HG02938 (cell line): ENCODE data around the gene CNEP1R1.

Experiments used
- ATAC-seq: cut with Tn5 transposase; IDR thresholded peaks from one replicate; pipeline ENCODE4 v1.9.1; 2021; ENCODE audit warnings: mild to moderate bottlenecking, moderate library complexity; ENCODE audit not compliant: unreplicated experiment

Gene CNEP1R1

DNA sequence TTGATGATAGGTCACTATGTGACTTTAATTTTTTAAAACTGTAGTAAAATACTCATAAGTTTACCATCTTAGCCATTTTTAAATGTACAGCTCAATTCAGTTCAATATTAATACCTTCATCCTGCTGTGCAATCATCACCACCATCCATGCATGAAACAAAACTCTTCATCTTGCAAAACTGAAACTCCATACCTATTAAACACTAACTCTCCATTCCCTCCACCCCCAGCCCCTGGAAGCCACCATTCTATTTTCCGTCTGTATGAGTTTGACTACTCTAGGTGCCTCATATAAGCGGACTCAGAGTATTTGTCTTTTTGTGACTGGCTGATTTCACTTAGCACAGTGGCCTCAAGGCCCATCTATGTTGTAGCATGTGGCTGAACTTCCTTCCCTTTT lies 9.4 kb upstream of the CNEP1R1 start:
- no peak for ATAC-seq

DNA sequence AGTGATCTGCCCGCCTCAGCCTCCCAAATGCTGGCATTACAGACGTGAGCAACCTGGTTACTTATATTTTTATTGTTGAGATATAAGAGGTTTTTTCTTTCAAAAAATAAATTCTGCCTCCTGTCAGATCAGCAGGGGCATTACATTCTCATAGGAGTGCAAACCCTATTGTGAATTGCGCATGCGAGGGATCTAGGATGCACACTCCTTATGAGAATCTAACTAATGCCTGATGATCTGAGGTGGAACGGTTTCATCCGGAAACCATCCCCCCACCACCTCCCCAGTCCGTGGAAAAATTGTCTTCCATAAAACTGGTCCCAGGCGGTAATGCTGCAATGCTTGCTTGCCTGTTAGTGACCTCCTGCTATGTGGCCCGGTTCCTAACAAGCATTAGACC lies 7.5 kb upstream of the CNEP1R1 start:
- ATAC-seq = no peak

DNA sequence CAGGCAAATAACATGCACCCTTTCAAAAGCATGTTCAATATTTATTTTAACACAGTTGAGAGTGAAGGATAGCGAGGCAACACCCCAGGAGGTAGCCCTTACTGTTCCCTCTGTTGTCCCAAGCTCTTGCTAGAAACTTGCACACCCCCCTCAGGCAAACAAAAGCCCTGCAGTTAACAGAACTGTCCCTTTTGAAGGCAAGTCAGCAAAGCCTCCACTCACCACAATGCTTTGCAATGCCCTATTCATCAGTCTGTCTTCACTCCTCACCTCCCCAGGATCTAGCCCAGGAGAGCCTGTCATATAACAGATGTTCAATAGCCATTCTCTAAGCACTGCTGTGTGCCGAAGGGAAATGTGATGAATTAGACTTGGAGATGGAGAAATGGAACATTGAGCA lies 3.5 kb upstream of the CNEP1R1 start:
- ATAC-seq = no peak

DNA sequence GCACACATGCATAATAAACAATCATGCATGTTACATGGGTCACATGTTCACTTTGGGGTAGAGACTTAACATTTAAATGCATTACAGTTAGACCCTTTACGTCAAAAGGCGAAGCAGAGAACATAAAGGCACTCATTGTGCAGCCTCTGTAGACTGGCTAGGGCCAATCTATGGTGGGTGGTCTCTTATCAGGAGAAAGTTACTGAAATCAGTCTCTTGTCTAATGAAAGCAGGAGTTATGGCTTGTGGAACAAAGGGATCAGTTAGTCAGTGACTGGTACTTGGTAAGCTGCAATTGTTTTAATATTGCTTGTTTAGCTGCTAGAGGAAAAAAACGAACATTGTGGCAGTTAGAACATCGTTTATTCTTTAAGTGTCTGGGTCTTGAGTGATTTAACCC lies 1.4 kb upstream of the CNEP1R1 start:
- no peak for ATAC-seq

DNA sequence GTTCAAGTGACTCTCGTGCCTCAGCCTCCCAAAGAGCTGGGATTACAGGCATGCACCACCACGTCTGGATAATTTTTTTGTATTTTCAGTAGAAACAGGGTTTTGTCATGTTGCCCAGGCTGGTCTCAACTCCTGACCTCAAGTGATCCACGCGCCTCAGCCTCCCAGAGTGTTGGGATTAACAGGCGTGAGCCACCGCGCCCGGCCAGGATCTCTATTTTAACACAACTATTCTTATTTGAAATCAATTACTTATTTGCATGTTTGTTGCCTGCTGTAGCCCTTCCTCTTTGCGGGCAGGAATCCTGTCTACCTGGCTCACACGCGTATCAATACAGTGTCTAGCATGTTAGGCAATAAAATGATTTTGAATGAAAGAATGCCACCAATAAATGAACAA lies 818 bp upstream of the CNEP1R1 start:
- ATAC-seq = no peak

DNA sequence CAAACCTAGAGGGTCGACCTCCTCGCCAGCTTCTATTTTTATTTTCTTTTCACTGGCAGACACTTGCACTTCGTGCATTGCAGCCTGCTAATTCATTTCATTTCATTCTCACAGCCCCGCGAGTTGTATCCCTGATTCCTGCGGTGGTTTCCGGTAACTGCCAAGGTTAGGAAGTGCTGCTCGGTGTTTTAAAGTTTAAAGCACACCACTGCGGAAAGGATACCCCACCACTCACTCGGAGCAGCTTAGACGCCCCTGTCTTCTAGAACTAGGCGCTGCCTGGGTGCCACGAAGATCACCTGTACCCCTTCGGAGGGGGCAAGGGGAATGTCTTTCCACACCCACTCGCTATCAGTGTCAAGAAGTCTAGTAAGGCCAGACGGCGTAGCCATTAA lies 509 bp downstream of the CNEP1R1 start:
- ATAC-seq = no peak

DNA sequence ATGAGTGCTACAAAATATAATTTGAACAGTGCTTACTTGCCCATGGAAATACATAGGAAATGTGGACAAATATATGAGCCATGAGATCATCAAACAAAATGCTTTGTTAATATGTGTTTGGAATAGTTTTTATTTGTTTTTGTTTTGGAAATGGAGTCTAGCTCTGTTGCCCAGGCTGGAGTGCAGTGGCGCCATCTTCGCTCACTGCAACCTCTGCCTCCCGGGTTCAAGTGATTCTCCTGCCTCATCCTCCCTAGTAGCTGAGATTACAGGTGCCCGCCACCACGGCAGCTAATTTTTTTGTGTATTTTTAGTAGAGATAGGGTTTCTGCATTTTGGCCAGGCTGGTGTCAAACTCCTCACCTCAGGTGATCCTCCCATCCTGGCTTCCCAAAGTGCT lies 2.8 kb downstream of the CNEP1R1 start:
- no peak for ATAC-seq

DNA sequence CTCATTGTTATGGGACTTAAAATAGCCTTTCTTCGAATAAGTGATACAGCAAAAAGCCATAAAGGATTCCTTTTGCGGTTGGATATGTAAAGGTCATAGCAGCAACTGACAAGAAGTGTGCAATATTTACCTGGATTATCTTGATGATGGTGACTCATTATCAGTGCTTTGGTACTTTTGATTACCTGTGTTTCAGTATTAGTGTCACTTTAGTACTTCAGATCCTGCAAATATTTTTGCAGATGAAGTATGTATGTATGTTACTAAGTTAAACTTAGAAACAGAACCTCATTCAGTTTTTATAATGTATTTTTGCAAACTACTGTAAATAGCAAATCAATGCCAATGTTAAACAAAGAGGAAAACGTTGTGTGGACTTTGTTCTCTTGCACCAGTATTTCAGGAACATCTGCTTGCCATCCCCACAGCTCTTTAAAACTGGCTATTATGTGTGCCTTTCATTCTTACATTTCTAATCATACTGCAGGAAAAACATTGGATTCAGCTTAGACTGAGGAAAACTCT lies 10.5 kb downstream of the CNEP1R1 start:
- no peak for ATAC-seq

DNA sequence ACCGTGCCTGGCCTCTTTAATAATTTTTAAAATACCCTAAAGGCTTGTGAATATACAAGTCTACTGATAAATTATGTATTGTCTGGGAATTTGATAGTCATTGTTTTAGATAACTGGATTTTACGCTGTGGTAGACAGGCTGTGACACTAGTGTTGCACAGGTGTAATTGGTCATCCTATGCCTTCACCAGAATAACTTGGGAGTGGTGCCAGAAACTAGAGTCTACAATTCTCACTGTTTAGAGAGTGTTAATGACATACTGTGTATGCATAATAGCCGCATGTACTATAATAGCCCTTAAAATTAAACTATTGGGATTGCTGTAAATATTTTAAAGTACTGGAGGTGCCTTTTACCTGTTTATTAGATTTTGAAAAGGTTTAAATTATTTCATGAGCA lies 11.4 kb downstream of the CNEP1R1 start:
- no peak for ATAC-seq

DNA sequence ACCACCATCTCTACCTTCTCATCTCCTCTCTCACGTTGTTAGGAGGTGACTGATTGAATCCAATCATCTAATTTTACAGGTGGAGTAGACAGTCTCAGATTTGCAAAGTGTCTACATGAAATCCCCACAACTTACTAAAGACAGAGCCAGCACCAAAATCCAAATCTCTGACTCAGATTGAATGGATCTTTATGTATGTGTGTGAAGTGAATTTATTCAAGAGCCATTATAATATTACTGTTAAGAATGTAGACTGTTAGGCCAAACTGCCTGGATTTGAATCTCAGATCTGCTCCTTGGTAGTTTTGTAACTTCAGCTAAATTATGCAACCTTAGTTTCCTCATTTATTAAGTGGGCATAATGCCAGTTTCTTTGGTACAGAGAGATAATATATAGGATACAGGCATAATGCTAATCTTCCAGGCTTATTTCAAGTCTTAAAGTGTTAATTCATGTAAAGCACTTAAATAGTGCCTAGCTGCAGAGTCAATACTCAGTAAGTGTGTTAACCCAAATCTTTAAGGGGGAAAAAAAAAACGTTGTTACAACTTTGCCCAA lies 12.7 kb downstream of the CNEP1R1 start:
- ATAC-seq = no peak

DNA sequence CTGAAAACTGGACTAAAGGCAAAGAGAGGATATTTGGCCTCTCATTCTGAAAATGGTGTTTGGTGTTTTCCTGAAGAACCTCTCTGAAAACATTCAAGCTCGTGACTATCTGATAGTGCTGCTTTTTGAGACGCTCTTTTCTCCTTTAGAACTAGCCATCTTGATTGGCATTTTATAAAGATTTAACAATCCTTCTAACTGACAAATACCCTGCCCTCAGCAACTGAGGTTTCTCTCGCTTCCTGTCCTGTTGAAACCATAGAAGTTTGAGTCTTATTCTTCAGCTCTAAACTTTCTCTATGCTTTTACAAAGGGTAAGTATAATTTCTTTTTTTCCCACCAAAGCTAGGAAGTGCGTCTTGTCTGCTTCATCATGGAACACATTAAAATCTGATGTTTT lies 13.3 kb downstream of the CNEP1R1 start:
- ATAC-seq = no peak

DNA sequence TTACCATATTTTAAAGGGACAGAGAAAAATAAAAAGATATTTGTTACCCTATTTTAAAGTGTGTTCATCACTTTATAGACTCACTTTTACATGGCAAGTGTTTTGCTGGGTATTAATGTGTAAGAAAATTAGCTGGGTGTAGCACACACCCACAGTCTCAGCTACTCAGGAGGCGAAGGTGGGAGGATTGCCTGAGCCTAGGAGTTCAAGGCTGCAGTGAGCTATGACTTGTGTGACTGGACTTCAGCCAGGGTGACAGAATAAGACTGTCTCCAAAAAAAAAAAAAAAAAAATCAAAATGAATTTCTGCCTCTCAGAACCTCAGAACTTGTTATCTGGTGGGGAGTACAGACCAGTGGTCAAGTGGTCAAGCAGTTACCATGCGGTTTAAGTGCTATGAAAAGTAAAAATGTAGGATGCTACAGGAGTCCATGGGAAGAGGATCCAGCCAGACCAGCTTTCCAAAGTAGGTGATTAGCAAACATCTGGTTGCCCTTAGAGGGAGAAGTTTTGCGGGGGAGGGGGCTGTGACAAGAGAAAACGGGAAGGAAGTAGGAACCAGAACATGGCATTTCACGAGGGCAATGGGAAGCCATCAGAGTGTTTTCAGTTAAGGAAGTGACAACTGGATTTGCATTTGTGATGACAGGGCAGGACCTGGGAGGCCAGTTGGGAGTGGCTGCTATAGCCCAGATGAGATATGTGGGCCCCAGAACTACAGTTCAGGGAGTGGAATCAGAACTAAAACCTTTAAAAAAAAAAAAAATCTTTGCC lies 13.9 kb downstream of the CNEP1R1 start:
- no peak for ATAC-seq

DNA sequence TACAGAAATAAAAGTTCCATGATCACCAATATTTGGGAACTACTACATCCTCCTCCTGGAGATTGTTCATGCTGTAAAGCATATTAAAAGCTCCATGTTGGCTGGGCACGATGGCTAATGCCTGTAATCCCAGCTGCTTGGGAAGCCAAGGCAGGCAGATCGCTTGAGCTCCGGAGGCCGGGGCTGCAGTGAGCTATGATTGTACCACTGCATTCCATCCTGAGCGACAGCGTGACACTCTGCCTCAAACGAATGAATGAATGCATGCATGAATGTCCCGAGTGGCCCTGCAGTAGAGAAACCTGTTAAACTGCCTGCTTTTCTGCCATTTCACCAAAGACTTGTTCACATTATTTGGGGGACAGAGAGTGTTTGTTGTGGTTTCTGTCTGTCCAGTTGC lies 15.0 kb downstream of the CNEP1R1 start:
- no peak for ATAC-seq

DNA sequence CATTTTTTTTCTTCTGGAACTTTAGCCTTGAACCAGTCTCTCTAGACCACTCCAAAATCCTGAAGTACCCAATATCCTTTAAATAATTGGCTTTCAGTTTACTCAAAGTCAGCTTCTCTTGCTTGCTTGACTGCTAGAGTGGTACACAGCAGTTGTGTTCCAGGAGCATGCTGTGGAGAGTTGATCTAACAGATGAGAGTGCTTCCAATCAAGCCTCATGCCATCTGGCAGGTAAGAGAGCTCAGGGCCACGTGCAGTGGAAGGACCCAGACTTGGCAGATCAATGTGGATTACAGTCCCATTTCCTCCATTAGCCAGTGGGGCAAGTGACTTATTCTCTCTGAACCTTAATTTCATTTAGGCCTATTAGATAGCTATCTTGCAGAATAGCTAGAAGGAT lies 15.7 kb downstream of the CNEP1R1 start:
- ATAC-seq = no peak

DNA sequence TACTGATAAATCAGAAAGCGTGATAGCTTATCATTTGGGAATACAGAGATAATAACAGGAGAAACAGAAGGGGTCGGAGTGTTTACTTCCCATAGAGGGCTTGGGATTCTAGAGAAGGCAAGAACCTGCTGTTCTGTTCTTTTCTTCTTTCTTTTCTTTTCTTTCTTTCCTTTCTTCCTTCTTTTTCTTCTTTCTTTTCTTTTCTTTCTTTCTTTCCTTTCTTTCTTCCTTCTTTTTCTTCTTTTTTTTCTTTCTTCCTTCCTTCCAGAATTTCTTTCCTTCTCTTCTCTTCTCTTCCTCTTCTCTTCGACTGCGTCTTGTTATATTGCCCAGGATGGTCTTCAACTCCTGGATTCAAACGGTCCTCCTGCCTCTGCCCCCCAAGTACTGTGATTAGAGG lies 18.3 kb downstream of the CNEP1R1 start:
- no peak for ATAC-seq

DNA sequence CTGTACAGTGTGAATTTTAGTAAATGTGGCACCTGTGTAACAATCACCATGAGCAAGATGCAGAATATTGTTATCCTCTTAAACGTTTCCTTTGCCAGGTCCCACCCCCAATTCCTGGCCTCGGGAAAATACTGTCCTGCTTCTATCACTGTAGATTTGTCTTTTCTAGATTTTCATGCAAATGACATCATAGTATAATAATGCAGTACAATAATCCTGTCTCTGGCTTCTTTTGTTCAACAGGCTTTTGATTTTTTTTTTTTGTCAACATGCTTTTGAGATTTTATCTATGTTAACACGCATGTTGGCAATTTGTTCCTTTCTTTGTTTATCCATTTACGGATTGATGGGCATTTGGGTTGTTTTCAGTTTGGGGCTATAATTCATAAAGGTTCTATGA lies 20.4 kb downstream of the CNEP1R1 start:
- ATAC-seq = no peak

DNA sequence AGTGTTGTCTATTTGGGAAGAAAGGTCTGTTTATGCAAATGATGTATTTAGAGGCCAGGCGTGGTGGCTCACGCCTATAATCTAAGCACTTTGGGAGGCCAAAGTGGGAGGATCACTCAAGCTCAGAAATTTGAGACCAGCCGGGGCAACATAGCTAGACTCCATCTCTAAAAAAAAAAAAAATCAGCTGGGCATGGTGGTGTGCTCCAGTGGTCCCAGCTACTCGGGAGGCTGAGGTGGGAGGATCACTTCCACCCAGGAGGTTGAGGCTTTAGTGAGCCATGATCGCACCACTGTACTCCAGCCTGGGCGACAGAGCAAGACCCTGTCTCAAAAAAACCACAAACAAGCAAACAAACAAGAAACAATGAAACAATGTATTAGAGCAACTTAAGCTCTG lies 21.8 kb downstream of the CNEP1R1 start:
- ATAC-seq = no peak

DNA sequence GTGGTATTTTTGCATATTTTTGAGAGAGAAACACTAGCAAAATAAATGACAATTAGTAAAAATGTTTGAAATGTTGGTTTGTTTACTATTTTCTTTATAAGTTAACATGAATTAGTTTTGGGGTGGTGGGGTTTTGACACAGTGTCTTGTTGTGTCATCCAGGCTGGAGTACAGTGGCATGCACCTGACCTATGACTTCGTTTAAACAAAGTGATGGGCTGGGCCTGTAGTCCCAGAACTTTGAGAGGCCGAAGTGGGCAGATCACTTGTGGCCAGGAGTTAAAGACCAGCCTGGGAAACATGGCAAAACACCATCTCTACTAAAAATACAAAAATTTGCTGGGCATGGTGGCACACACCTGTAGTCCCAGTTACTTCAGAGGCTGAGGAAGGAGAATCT lies 22.8 kb downstream of the CNEP1R1 start:
- ATAC-seq = no peak

DNA sequence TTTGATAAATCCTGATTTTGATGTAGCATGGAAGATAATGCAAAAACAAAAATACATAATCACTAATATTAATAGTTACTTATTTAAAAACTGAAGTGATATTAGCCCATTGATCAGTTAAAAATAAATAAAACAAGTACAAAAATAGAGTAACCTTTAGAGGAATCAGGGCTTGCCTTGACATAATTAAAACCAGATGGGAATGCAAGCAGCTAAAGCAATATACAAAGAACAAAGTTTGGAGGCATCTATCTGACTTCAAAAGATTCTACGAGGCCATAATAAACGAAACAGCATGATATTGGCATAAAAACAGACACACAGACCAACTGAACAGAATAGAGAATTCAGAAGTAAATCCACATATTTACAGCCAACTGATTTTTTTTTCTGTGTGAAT lies 25.8 kb downstream of the CNEP1R1 start:
- ATAC-seq = no peak

DNA sequence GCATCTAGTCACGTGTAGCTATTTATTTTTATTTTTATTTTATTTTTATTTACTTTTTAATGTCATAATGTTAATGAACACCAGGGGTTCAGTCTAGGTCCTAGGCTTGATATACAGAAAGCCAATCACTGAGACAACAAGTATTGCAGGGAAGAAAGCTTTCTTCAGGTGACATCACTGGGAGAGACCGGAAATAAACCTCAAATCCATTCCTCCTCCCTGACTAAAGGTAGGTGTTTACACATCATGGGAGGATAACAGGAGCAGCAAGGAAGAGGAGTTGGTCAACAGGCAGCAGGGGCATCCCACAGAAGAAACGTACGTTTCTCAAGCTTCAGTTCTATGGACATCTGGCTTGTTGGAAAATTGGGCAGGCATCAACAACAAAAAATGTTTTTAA lies 31.2 kb downstream of the CNEP1R1 start:
- ATAC-seq = no peak

DNA sequence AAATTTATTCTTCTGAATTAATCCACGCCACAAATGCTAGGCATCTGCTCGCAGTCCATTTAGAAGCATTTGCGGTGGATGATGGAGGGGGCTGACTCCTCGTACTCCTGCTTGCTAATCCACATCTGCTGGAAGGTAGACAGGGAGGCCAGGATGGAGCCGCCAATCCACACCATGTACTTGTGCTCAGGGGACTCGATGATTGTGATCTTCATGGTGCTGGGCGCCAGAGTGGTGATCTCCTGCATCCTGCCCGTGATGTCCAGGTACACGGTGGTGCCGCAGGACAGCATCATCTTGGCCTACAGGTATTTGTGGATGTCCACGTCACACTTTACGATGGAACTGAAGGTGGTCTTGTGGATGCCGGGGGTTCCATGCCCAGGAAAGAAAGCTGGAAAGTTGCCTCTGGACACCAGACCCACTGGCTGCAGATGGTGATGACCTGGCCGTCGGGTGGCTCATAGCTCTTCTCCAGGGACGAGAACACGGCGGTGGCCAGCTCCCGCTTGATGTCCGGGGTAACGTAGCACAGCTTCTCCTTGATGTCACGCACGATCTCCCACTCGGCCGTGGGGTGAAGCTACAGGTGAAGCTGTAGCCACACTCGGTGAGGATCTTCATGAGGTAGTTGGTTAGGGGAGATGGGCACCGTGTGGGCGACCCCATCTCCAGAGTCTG lies 33.2 kb downstream of the CNEP1R1 start:
- ATAC-seq = no peak

DNA sequence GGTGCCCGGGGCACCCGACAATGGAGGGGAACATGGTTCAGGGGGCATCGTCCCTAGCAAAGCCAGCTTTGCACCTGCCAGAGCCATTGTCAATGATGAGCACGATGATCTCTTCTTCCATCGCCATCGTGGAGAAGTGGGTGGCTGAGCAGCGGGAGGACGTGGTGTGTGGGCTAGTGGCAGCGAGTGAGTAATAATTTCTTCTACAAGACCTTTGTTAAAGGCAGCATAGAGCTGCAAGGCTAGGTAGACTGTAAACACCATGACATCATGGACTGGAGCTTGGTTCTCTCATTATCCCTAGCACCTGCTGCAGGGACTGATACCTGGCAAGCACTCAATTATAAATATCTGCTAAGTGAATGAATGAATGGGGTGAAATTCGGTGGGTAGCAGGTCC lies 34.1 kb downstream of the CNEP1R1 start:
- no peak for ATAC-seq
